ENCODE data around the gene RBM19. TPM values are rescaled to one million over a fixed set of nuclear protein-coding genes. Genes with fewer than 3 reads are reported as not detected.
"Not testable (repeated sequence)": the region's sequence is repeated elsewhere in the genome, so short reads cannot be mapped to it uniquely, and the experiment has no call there.

The RBM19 gene
- polyA plus RNA-seq, 4 donors = 19.9 to 40.5 (median 27.2) TPM

DNA sequence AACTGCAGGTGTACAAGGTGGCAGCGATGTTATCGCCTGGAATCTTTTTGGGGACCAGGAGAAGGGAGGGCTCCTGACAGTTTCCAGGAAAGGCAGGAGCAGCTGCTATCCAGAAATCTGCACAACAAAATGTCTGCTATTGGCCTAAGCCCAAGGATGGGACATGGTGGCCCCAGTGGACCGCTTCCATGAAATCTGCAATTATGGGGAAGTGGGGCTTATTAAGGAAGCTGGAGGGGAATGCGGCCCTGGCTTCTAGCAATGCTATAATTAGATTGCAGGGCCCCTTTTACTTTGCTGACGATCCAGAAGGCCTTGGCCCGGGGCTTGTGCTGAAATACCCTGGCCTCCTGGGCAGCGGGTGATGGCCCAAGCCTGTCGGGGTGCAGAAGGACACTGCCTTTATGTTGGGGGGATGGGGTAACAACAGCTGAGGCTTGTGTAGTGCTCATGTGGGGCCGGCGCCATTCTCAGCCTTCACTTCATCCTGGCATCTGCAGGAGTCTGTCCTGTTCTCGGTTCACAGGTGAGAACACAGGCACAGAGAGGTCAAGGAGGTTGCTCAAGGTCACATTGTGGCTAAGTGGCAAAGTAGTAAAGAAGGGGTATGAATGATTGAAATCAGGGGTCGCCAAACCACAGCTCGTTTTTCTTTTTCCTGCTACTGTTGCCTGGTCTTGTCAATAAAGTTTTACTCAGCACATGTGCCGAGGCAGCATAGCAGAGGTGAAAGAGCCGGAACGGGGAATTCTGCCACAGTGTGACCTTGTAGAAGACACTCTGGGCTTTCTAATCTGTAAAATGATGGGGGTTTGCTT is 153.5 kb downstream of the RBM19 start:
- DNase-seq (ENCODE audit: low read depth in 4 of 4, low spot score in 3 of 4) = no peak

DNA sequence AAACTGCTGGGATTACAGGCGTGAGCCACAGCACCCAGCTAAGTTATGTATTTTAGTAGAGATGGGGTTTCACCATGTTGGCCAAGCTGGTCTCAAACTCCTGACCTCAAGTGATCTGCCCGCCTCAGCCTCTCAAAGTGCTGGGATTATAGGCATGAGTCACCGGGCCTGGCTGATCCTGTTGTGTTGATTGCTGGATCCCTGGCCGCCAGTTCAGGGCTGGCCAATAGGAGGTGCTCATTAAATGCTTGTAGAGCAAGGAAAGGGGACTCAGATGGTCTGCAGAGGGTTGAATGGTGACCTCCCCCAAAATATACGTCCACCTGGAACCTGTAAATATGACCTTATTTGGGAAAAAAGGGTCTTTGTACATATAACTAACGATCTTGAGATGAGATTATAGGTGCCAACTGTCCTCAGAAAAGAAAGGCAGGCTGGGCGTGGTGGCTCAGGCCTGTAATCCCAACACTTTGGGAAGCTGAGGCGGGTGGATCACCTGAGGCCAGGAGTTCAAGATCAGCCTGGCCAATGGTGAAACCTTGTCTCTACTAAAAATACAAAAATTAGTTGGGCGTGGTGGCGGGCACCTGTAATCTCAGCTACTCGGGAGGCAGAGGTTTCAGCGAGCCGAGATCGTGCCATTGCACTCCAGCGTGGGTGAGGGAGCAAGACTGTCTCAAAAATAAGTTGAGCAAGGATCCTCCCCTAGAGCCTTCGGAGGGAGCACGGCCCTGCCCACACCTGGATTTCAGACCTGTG is 156.5 kb downstream of the RBM19 start:
- not testable (repeated sequence) for DNase-seq (ENCODE audit: low read depth in 4 of 4, low spot score in 3 of 4)

DNA sequence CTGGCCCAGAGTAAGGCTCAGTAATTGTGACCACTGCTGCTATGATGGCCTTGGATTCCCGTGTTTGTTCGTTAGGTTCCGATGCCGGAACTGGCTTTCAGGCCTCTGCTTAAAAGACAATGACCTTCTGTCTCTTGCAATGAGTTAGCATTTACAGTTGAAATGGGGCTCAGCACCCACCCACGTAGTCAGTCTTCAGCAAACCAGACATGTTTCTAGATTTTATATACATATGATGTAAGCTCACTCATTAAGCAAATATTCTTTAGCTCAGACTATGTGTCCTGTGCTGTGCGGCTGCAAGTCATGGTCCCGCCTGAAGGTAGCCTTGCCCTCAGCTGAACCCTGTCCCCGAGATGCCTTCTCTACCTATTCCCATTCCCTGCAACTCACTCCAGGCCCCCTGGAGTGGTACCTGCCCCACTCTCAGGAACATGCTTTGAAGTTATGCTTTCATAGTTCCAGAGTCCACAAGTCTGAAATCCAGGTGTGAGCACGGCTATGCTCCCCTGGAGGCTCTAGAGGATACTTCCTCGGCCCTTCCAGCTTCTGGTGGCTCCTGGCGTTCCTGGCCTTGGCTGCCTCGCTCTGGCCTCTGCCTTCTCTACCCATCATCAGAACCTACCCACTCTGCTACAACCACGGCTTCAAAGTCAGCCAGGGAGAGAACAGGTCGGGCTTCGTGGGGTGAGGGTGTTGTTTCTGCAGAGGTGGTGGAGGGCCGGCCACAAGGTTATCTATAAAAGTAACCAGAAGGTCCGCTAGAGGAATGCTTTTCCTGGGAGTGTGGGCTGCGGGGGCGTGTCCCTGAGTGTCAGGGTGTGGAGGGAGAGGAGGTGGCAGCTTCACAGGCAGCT is 157.8 kb downstream of the RBM19 start:
- DNase-seq (ENCODE audit: low read depth in 4 of 4, low spot score in 3 of 4) = no peak

DNA sequence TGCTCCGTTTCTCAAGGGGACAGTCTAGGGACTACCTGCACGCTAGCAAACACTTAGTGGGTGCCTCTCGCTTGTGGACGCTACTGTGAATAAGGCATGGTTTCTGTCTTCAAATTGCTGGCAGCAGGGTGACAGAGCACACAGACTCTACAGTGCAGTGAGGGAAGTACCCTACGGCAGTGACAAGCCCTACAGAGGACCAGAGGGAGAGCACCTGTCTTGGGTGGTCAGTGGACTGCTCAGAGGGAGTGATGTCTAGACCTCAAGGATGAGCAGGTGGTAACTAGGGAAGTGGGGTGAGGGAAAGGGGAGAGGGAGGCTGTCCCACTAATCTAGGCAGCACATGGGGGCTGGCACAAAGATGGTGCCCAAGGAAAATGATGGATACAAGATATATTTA is 160.5 kb downstream of the RBM19 start:
- no peak for DNase-seq (ENCODE audit: low read depth in 4 of 4, low spot score in 3 of 4)

DNA sequence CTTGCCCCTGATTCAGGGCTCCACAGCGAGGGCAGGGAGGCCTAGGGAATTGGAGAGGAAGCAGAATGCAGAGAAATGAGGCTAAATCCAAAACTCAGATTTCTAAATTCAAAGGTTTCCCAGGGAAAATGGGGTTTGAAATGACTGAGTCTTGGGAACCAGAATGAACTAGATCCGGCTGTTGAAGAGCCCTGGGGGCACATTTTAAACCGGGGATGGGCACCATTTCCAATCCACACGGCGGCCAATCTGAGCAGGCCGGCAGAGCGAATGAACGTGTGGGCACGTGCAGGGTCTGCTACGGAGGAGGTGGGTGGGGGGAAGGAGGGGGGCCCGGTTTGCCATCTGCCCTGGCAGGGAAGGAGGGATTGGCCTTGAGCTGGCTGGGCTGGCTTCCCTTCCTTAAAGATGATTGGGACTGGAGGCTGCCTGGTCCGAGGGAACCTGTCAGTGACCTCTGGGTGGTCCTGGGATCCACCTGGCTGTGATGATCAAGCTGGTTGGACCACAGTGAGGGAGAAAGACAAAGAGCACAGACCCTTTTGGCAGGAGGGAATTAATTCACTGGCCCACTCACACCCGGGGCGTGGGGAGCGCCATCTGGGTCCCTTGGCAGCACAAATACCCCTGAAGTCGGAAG is 161.0 kb downstream of the RBM19 start:
- DNase-seq (ENCODE audit: low read depth in 4 of 4, low spot score in 3 of 4) = no peak

DNA sequence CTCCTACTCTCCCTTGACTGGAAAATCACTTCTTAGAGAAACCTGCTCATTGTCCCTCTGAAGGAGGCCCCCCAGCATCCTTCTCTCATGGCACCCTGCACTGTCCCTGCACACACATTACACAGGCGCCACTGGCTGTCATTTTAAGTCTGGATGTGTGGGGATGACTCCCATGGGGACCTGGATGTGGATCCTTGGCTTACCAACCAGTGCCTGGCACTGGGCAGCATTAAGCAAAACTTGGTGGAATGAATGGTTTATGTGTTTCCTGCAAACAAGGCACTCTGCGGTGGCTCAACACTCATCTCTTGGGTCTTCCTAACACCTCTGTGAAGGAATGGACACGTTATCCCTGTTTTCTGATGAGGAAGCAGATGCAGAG is 162.4 kb downstream of the RBM19 start:
- no peak for DNase-seq (ENCODE audit: low read depth in 4 of 4, low spot score in 3 of 4)

DNA sequence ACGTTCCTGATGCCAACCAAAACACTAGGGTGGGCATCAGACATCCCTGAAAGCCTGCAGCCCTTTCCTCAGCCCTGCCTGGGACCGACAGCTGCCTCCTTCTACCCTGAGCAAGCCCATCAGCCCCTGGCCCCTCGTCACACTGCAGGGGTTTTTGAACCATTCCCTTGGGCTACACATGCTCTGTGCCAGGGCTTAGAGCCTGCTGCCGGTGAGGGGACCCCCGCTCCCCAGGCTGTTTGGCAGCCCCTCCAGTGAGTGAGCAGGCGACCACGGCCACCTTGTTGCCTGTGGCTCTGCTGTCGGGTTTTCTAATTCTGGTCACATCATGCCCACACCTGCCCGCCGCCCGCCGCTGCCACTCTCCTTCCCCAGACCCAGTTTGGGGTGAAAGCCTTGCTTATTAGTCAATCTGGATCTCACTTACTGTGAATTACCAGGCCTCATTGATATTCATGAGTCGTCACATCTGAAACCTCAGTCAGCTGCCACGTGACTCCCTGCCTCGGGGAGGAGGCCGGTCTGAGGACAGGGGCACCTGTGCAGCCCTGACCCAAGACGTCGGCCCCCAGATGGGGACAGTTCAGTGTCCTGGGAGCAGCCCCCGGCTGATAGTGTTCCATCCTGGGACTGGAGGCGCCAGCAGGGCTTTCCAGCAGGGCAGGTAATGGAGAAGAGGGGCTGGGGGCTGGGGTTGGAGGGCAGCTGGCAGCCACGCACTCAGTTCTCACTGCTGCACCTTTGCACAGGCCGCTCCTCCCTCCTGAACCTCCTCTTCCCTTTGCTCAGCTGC is 163.0 kb downstream of the RBM19 start:
- no peak for DNase-seq (ENCODE audit: low read depth in 4 of 4, low spot score in 3 of 4)

DNA sequence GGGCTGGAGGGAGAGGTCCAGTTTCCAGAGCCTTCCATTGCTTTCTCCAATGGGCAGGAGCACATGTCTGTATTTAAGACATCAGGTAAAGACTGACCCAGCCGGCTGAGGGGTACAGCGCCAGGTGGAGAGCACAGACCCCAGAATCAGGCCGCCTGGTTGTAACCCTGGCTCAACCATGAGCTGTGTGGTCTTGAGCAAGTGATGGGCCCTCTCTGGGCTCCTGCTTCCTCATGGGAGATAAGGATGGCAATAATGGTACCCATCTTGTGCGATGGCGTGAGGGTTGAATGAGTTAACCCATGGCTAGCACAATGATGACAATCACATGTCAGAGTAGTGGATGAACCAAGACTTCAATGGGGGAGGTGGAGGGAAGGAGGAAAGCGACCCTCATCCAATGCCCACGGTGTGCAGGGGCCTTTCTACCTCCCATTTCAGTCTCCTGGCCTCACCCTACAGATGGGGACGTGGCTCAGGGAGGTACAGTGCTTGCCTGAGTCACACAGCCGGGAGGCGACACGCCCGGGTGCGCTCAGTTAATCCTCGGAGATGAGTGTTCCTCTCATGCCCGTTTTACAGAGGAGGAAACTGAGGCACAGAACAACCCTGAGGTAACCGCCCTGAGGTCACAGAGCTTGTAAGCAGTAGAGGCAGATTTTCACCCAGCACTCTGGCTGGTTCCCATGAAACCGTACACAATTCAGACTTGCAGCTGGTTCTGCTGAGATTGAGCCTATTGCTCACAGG is 163.9 kb downstream of the RBM19 start:
- DNase-seq (ENCODE audit: low read depth in 4 of 4, low spot score in 3 of 4) = no peak

DNA sequence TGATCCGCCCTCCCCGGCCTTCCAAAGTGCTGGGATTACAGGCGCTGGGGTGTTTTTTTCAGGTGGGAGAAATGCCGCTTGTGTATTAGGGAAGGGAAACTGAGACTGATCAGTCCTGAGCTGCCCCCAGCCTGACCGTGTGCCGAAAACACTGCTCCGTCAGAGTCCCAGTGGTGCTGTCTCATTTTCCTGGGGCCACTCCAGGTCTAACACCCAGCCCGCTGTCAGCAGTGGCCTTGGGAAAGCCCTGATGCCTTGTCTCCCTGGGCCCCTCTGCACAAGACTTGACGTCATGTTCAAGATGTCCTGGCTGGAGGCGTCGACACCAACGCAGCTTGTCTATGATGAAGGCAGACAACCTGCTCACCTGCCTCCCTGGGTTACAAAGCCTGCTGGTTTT is 165.9 kb downstream of the RBM19 start:
- no peak for DNase-seq (ENCODE audit: low read depth in 4 of 4, low spot score in 3 of 4)

DNA sequence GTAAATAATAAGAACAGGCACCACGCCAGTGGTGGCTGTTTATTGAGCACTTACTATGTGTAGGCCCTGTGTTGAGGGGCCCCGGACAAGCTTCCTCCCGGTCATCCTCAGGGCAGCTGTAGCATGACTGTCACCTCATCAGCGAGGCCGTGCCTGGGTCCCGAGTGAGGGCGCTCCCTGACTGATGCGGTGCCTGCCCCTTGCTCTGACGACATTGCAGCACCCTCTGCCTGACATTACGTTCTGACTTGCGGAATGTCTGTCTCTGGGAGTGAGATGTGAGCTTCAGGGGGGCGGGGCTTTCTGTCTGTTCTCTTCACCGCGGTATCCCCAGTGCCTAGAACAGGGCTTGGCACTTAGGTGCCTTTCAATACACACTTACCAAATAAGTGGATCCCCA is 167.6 kb downstream of the RBM19 start:
- no peak for DNase-seq (ENCODE audit: low read depth in 4 of 4, low spot score in 3 of 4)

DNA sequence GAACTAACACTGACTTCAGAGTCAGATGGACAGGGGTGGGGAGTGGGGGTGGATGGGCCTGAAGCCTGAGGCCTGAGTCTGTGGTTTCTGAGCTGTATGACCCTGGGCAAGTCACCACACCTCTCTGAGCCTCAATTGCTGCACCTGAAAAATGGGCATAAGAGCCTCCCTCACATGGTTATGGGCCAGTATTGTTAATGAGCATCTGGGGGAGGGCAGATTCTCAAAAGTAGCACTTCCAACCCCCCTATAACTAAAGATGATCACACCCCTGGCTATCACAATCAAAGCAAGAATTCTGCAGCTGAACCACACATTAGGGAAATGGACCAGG is 168.6 kb downstream of the RBM19 start:
- DNase-seq (ENCODE audit: low read depth in 4 of 4, low spot score in 3 of 4) = no peak

DNA sequence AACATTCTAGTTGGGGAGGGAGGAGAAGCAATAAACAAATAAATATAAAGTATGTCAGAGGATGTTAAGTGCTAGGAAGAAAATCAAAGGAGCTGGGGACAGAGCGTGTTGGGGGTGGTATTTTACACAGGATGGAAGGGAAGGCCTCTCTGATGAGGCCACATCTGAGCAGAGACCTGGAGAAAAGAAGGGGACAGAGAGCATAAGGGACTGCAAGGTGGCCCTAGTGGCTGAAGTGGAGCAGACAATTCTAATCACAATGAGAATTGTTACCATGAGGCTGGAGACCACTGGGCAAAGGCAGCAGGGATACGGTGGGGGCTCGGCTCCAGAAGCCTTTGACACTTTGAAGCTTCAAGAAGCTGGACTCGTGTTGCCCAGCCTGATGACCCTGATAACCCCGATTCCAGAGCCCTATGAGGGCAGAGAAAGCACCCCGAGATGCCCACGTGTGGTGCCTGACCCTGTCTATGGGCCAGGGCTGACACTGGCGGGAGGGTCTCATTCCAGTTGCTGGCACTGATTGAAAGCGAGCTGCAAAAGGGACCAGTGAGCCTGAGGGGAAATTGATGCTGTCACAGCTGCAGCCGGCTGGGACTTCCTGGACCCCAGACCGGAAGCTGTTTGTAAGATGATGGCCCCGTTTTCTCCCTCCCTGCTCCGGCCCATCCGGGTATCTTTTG is 169.1 kb downstream of the RBM19 start:
- DNase-seq (ENCODE audit: low read depth in 4 of 4, low spot score in 3 of 4) = no peak

DNA sequence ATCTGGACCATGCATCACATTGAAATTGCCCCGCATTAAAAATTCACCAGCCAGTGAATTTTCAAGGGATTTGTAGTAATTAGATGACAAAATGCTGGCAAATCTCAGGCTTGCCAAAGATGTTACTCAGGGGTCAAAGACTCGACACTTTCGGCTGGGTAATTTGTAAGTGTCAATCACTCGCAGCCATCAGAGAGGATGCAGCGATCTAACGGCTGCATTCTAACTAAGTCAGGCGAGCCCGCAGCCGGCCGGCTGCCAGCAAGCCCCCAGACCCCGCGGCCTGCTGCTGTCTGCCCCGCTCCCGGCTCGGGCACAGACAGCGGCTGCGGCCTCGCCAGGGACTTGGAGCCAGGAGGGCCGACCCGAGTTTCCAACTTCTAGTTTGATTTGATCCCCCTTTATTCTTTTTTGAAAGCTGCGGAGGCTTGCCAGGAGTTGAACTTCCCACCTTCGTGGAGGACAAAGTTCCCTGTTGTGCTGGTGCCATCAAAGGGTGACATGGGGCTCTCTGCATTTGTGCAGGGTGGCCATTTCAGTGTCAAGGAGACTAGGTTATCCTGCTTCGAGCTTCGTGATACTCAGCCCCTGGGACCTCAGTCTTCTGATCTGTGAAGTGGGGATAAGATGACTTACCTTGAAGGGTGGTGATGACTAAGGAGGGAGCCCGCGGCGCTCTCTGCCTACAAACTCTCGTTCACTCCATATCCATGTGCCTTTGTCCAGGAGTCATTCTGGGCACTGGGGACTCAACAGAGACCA is 169.9 kb downstream of the RBM19 start:
- no peak for DNase-seq (ENCODE audit: low read depth in 4 of 4, low spot score in 3 of 4)

DNA sequence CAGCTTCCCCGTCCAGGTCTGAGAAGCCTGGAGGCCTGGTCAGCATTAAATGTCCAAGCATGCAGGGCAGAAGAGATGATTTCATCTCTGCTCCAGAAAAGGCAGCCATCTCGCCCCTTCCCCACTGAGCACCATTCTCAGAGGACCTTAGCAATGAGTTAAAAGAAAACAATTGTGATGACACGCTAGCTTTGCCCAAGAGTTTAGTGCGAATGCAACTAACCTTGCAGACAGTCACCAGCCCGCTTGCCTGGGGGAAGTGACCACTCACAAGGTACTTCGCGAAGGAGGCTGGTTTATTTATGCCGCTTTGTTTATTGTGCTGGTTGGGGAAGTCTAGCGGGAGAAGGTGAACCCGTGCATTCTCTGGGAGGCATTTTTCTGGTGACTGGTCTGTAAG is 170.7 kb downstream of the RBM19 start:
- no peak for DNase-seq (ENCODE audit: low read depth in 4 of 4, low spot score in 3 of 4)

DNA sequence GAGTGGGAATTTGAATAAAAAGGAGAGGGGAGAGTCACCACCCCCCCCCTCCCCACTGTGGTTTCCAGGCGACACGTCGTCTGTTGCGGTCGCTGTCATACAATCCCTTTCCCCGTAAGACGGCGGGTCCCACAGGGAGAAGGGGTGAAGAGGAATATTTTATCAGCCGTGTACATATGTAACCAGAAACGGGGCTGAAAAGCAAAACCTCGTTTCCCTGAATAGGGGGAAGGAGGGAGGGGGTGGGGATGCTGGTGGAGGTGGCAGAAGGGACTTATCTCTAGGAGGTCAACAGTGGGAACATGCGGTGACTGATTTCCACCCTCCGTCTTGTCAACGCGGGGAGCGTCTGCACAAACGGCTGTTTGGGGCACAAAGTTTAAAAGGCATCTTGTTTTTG is 171.4 kb downstream of the RBM19 start:
- no peak for DNase-seq (ENCODE audit: low read depth in 4 of 4, low spot score in 3 of 4)

DNA sequence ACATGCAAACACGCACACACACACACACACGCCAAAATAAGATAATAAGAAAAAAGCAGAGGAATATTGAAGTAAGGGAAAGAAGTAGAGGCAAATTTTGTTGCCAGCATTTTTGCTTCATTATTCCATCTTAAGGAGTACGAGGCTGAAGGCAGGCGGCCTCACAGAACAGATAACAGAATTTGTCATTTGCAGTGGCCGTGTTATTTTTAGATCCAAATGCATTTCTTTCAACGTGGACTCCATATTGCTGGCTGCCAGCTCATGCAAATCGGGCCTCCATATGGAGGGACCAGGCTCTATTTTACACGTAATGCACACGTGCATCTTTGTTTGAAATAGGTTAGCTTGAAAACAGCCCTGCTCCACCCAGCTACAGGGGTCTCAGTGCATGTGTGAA is 172.9 kb downstream of the RBM19 start:
- DNase-seq (ENCODE audit: low read depth in 4 of 4, low spot score in 3 of 4) = no peak

DNA sequence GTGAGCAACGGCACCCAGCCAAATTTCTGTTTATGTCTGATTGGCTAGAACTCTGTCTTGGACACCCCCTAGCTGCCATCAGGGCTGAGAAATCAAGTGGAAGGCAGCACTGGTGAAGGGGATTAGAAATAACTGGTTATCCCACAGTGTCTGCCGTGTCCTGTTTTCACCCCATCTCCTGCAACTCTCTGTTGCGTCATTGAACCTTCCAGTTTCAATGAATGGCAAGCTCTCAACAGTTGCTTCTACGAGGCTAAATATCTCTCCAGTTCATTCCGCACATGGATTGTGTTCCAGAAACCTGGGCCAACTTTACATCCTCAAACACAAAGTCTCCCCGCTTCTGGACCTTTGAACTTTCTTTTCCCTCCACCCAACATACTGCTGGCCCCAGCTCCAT is 173.7 kb downstream of the RBM19 start:
- no peak for DNase-seq (ENCODE audit: low read depth in 4 of 4, low spot score in 3 of 4)

All from left renal pelvis (tissue), 4 donors.